ENCODE data around the gene CHCHD3.

Gene CHCHD3

DNA sequence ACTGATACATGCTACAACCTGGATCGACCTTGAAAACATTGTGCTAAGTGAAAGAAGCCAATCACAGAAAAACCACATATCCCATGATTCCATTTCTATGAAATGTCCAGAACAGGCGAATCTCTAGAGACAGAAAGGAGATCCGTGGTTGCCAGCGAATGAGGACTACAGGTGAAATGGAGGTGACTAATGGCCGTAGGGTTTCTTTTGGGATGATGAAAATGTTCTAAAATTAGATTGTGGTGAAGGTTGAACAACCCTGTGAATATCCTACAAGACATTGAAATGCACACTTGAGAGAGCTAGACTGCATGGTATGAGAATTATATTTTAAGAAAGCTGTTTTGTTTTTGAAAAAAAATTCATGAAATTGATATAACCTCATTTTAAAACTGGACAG, 317.1 kb downstream of the CHCHD3 start:
- no peak overlapping the region for H3K9ac ChIP-seq (ENCODE audit: low read length)
- no peaks in the 10 kb centered on the region for H3K36me3 ChIP-seq (ENCODE audit: insufficient read depth, low read length)
- no peak overlapping the region for H3K4me3 ChIP-seq (ENCODE audit: low read depth in 1 of 2, low read length in 2 of 2)
- no peaks in the 10 kb centered on the region for H3K9me3 ChIP-seq (ENCODE audit: low read length)
- no peaks in the 10 kb centered on the region for H3K4me1 ChIP-seq (ENCODE audit: insufficient read depth, low read length)
- no peaks in the 10 kb centered on the region for H3K27me3 ChIP-seq (ENCODE audit: control insufficient read depth in 1 of 2, insufficient read depth in 2 of 2, low read length in 2 of 2)
- H3K27ac ChIP-seq (ENCODE audit: low read depth, low read length) = no peak overlapping the region

DNA sequence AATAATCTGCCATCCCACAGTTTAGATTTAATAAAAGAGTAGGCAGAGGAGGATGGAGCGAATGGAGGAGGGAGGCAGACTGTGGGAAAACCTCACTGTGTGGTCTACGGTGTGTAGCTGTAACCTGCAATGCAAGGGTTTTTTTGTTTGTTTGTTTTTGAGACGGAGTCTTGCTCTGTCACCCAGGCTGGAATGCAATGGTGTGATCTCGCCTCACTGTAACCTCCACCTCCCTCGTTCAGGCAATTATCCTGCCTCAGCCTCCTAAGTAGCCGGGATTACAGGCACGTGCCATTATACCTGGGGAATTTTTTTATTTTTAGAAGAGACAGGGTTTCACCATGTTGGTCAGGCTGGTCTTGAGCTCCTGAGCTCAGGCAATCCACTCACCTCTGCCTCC, 321.0 kb downstream of the CHCHD3 start:
- Histone ChIP-seq H3K36me3 (ENCODE audit: insufficient read depth, low read length) (no peaks in the 10 kb centered on the region), H3K27ac (ENCODE audit: low read depth, low read length) (no peak overlapping the region), H3K9me3 (ENCODE audit: low read length) (no peaks in the 10 kb centered on the region), H3K4me3 (ENCODE audit: low read depth in 1 of 2, low read length in 2 of 2) (no peak overlapping the region), H3K4me1 (ENCODE audit: insufficient read depth, low read length) (no peaks in the 10 kb centered on the region), H3K9ac (ENCODE audit: low read length) (no peak overlapping the region), H3K27me3 (ENCODE audit: control insufficient read depth in 1 of 2, insufficient read depth in 2 of 2, low read length in 2 of 2) (no peaks in the 10 kb centered on the region)

DNA sequence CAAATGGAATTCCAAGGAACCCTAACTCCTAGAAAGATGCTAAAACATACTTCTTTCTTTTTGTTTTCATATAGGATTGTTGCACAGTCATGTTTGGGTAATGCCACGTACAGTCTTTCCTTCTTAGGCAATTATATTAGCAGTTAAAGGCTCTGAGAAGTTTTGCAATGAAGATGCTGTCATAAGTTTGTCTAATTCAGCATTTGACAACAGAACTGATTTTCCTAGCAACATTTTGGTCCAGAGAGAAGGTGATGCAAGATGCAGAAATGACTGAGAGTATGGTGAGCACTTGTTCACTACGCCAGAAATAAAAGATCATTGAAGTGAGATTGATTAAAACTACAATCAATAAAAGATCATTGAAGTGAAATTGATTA, 321.7 kb downstream of the CHCHD3 start:
- no peak overlapping the region for H3K9ac ChIP-seq (ENCODE audit: low read length)
- H3K27ac ChIP-seq (ENCODE audit: low read depth, low read length) = no peak overlapping the region
- no peaks in the 10 kb centered on the region for H3K4me1 ChIP-seq (ENCODE audit: insufficient read depth, low read length)
- H3K4me3 ChIP-seq (ENCODE audit: low read depth in 1 of 2, low read length in 2 of 2) = no peak overlapping the region
- no peaks in the 10 kb centered on the region for H3K27me3 ChIP-seq (ENCODE audit: control insufficient read depth in 1 of 2, insufficient read depth in 2 of 2, low read length in 2 of 2)
- H3K36me3 ChIP-seq (ENCODE audit: insufficient read depth, low read length) = no peaks in the 10 kb centered on the region
- no peaks in the 10 kb centered on the region for H3K9me3 ChIP-seq (ENCODE audit: low read length)

DNA sequence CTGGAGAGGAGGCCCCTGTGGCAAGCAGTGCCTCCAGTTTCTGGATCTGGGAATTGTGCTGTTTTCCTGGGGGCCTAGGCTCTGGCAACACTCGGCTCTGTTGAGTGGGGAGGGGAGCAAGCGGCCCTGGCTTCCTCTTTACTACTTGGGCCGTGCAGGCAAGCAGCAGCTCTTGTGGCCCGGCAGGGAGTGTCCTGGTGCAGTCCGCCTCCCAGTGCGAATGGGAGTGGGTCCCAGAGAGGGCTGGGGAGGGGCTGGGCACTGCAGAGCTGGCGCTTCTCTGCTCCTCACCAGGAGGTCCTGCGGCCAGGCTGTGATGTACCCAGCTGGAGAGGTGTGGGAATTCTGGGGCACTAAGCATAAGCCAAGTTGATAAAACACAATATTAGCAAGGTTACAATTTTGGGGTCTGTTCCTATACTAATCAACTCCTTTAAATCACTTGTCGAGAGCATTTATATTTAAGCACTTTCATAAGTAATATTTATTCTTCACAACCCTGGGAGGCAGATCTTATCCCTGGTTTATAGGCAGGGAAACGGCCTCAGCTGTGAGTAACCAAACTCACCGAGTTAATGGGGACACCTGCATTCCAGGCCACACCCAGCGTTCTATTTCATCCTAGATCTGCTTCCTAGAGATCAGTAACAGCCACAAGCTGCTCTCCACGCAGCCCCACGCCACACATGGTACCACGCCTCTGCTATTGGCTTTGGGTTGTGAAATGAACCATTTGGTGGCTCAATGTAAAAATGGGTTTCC, 322.2 kb downstream of the CHCHD3 start:
- Histone ChIP-seq H3K9me3 (ENCODE audit: low read length) (no peaks in the 10 kb centered on the region), H3K27me3 (ENCODE audit: control insufficient read depth in 1 of 2, insufficient read depth in 2 of 2, low read length in 2 of 2) (no peaks in the 10 kb centered on the region), H3K36me3 (ENCODE audit: insufficient read depth, low read length) (no peaks in the 10 kb centered on the region), H3K9ac (ENCODE audit: low read length) (no peak overlapping the region), H3K4me1 (ENCODE audit: insufficient read depth, low read length) (no peaks in the 10 kb centered on the region), H3K27ac (ENCODE audit: low read depth, low read length) (no peak overlapping the region), H3K4me3 (ENCODE audit: low read depth in 1 of 2, low read length in 2 of 2) (no peak overlapping the region)

DNA sequence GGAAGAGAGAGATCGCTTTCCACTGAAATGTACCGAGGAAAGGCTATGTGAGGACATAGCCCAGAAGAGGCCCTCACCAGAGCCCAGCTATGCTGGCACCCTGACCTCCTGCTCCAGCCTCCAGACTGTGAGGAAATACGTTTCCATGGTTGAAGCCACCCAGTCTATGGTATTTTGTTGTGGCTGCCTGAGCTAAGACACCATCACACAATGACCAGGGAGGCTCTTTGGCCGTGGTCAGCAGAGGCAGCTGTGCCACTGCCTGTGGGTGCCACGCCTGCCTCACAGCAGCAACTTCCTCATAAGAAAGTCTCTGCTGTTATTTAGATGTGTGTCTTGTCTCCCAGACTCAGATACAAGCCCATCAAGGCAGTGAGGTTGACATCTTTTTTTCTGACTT, 322.9 kb downstream of the CHCHD3 start:
- H3K9me3 ChIP-seq (ENCODE audit: low read length) = no peaks in the 10 kb centered on the region
- H3K27ac ChIP-seq (ENCODE audit: low read depth, low read length) = no peak overlapping the region
- H3K4me3 ChIP-seq (ENCODE audit: low read depth in 1 of 2, low read length in 2 of 2) = no peak overlapping the region

DNA sequence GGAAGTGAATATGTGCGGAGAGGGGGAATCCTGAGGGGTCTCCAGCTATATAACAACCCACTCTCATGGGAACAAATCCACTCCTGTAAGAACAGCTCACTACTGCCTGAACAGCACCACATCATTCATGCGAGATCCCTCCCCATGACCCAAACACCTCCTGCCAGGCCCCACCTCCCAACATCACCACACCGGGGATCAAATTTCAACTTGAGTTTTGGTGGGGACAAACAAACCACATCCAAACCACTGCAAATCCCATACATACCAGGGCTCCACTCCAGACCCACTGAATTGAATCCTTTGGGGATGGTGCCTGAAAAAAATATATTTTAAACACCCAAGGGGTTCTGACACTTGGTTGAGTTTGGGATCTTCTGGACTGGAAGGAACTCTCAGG, 324.1 kb downstream of the CHCHD3 start:
- Histone ChIP-seq H3K36me3 (ENCODE audit: insufficient read depth, low read length) (no peaks in the 10 kb centered on the region), H3K9me3 (ENCODE audit: low read length) (no peaks in the 10 kb centered on the region), H3K27ac (ENCODE audit: low read depth, low read length) (no peak overlapping the region), H3K4me1 (ENCODE audit: insufficient read depth, low read length) (no peaks in the 10 kb centered on the region), H3K9ac (ENCODE audit: low read length) (no peak overlapping the region), H3K4me3 (ENCODE audit: low read depth in 1 of 2, low read length in 2 of 2) (no peak overlapping the region), H3K27me3 (ENCODE audit: control insufficient read depth in 1 of 2, insufficient read depth in 2 of 2, low read length in 2 of 2) (no peaks in the 10 kb centered on the region)

More for the DNA sequence above, 322.9 kb downstream of the CHCHD3 start:
- no peaks in the 10 kb centered on the region for H3K27me3 ChIP-seq (ENCODE audit: control insufficient read depth in 1 of 2, insufficient read depth in 2 of 2, low read length in 2 of 2)
- H3K9ac ChIP-seq (ENCODE audit: low read length) = no peak overlapping the region
- H3K36me3 ChIP-seq (ENCODE audit: insufficient read depth, low read length) = no peaks in the 10 kb centered on the region
- H3K4me1 ChIP-seq (ENCODE audit: insufficient read depth, low read length) = no peaks in the 10 kb centered on the region

DNA sequence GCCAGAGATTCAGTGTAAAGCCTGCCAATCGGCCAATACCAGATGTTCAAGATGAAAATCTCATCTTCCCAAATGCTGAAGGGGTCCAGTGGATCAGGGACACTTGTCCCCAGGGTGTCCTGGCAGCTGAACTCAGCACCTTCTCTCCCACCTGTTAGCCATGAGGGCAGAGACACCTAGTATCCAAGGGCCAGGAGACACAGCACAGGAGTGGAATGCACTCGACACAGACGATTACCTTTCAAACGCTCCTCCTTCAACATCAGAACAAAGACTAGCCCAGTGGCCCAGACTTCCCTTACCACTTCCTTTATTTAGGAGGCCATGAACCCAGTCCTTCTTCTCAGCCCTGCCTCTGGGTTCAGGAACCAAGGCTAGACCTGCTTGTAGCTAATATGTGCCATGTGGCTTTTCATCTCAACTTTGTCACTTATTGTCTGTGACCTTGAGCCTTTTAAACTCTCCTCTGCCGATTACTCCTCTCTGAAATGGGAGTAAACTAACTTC, 325.4 kb downstream of the CHCHD3 start:
- H3K4me1 ChIP-seq (ENCODE audit: insufficient read depth, low read length) = no peaks in the 10 kb centered on the region
- H3K9ac ChIP-seq (ENCODE audit: low read length) = no peak overlapping the region
- no peaks in the 10 kb centered on the region for H3K27me3 ChIP-seq (ENCODE audit: control insufficient read depth in 1 of 2, insufficient read depth in 2 of 2, low read length in 2 of 2)
- H3K4me3 ChIP-seq (ENCODE audit: low read depth in 1 of 2, low read length in 2 of 2) = no peak overlapping the region
- H3K36me3 ChIP-seq (ENCODE audit: insufficient read depth, low read length) = no peaks in the 10 kb centered on the region
- no peaks in the 10 kb centered on the region for H3K9me3 ChIP-seq (ENCODE audit: low read length)
- no peak overlapping the region for H3K27ac ChIP-seq (ENCODE audit: low read depth, low read length)

DNA sequence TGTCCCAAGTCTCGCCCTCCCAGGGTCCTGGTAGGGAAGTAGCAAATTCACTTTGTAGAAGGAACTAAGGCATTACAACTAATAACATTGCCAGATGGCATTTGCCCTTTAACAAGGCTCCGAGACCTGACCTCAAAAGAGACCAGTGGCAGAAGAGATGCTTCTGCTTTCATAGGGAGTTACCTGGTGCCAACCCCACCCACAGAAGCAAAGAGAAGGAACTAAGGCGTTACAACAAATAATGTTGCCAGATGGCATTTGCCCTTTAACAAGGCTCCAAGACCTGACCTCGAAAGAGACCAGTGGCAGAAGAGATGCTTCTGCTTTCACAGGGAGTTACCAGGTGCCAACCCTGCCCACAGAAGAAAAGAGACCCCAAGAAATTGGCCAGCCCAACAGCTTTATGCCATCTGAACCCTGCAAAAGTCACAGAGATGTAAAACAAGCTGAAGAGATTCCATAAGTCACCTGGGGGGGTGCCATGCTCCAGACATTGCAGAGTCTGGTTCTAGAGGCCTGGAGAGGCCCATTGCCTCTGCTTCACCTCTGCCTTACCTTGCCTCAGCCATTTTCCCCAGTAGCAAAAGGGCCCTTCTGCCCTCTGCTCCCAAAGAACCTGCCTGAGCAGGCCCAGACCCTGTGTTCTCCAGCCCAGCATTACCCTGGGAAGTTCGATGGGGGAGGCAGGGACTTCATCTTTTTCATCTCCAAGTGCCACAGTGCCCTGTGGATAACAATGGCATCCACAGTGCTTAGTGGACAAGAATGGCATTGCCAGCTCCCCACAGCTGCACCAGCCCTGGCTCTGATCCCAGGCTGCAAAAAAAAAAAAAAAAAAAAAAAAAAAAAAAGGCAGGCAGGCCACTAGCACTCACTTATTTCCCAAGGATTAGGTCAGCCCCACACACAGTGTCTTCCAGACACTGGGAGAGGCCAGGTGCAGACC, 326.1 kb downstream of the CHCHD3 start:
- H3K27ac ChIP-seq (ENCODE audit: low read depth, low read length) = no peak overlapping the region
- H3K9ac ChIP-seq (ENCODE audit: low read length) = no peak overlapping the region
- no peaks in the 10 kb centered on the region for H3K27me3 ChIP-seq (ENCODE audit: control insufficient read depth in 1 of 2, insufficient read depth in 2 of 2, low read length in 2 of 2)

DNA sequence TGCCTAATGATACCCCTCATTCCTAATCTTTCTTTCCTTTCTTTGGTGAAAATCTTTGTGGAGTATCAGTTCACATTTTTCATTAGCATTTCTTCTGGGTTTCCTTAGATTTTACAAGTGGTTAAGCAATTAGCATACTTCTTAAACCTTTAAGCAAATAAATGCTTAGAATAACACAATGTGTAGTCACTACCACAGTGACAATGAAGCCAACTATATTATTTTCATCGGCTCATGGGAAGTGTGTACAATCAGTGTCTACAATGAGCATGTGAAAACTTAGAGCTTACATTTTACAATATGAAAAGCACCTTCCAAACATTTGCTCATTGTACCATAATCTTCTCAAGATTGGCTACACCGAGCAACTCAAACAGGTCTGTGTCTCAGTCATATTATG, 329.5 kb downstream of the CHCHD3 start:
- no peak overlapping the region for H3K9ac ChIP-seq (ENCODE audit: low read length)
- no peaks in the 10 kb centered on the region for H3K36me3 ChIP-seq (ENCODE audit: insufficient read depth, low read length)
- no peak overlapping the region for H3K4me3 ChIP-seq (ENCODE audit: low read depth in 1 of 2, low read length in 2 of 2)
- no peaks in the 10 kb centered on the region for H3K4me1 ChIP-seq (ENCODE audit: insufficient read depth, low read length)
- no peak overlapping the region for H3K27ac ChIP-seq (ENCODE audit: low read depth, low read length)
- H3K27me3 ChIP-seq (ENCODE audit: control insufficient read depth in 1 of 2, insufficient read depth in 2 of 2, low read length in 2 of 2) = no peaks in the 10 kb centered on the region
- H3K9me3 ChIP-seq (ENCODE audit: low read length) = no peaks in the 10 kb centered on the region

More for the DNA sequence above, 326.1 kb downstream of the CHCHD3 start:
- H3K36me3 ChIP-seq (ENCODE audit: insufficient read depth, low read length) = no peaks in the 10 kb centered on the region
- no peaks in the 10 kb centered on the region for H3K4me1 ChIP-seq (ENCODE audit: insufficient read depth, low read length)
- H3K4me3 ChIP-seq (ENCODE audit: low read depth in 1 of 2, low read length in 2 of 2) = no peak overlapping the region
- H3K9me3 ChIP-seq (ENCODE audit: low read length) = no peaks in the 10 kb centered on the region

DNA sequence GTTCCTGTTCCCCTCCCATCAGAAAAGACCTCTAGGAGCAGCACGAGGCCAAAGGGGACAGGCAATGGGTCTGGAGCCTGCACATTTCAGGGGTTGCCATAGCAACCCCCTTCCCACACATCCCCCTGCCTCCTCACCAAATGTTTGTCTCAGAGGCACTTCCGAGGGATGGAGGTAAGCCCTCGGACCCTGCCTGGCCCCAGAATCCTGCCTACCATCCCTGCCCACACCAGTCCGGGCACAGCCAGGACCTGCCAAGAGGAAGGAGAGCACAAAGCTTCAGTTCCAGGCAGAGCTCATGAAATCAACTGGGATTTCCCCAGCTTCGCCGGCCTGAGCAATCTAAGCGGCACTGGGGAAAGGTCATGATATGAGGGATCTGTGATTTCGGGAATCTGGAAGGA, 330.6 kb downstream of the CHCHD3 start:
- H3K27ac ChIP-seq (ENCODE audit: low read depth, low read length) = no peak overlapping the region
- H3K9me3 ChIP-seq (ENCODE audit: low read length) = no peaks in the 10 kb centered on the region
- no peaks in the 10 kb centered on the region for H3K4me1 ChIP-seq (ENCODE audit: insufficient read depth, low read length)
- H3K27me3 ChIP-seq (ENCODE audit: control insufficient read depth in 1 of 2, insufficient read depth in 2 of 2, low read length in 2 of 2) = no peaks in the 10 kb centered on the region
- H3K9ac ChIP-seq (ENCODE audit: low read length) = no peak overlapping the region
- no peak overlapping the region for H3K4me3 ChIP-seq (ENCODE audit: low read depth in 1 of 2, low read length in 2 of 2)
- no peaks in the 10 kb centered on the region for H3K36me3 ChIP-seq (ENCODE audit: insufficient read depth, low read length)

DNA sequence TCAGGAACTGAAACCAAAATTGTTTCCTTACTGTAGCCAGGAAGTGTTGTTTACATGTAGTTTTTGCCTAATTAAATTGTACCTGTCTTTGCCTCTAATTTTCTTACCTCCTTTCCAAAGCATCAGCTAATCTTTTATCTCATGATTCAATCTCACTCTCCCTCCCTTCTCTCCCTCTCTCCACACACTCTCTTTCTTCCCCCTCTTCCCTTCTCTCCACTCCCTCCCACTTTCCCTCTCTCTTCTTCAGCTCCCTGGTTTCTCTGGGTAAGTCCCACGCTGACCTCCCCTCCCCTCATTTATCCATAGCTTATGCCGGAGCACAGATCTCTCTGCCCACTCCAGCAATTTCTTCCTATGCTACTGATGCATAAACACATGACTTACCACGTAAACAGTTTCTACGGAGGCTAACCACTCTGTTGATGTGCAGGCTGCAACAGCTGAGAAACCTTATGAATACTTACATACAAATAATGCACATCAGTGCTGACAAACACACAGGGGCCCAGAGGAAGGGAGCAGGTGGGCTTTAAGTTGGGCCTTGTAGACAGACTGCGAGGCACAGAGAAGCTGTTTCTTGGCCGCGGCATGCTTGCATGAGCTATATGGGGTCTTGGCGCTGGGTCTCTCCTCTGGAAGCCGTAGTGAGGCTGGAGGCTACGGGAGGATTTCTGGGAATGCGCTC, 331.2 kb downstream of the CHCHD3 start:
- Histone ChIP-seq H3K27ac (ENCODE audit: low read depth, low read length) (no peak overlapping the region), H3K27me3 (ENCODE audit: control insufficient read depth in 1 of 2, insufficient read depth in 2 of 2, low read length in 2 of 2) (no peaks in the 10 kb centered on the region), H3K4me3 (ENCODE audit: low read depth in 1 of 2, low read length in 2 of 2) (no peak overlapping the region), H3K36me3 (ENCODE audit: insufficient read depth, low read length) (no peaks in the 10 kb centered on the region), H3K9ac (ENCODE audit: low read length) (no peak overlapping the region), H3K9me3 (ENCODE audit: low read length) (no peaks in the 10 kb centered on the region), H3K4me1 (ENCODE audit: insufficient read depth, low read length) (no peaks in the 10 kb centered on the region)
